ENCODE measurements around the gene ZNF8. TPM values are rescaled to one million over a fixed set of nuclear protein-coding genes. Genes with fewer than 3 reads are reported as not detected.
A peak's percentile ranks its signal among the peaks of the same experiment; 100 is the strongest.

Gene ZNF8
- total RNA-seq = 5.4 TPM
- long read RNA-seq, full-length matches to known transcripts = 1 of 1 reads
- long read RNA-seq, partial matches to known transcripts = 0 of 1 reads
- long read RNA-seq, other reads (novel, unspliced or antisense) = 0 of 1 reads

GRCh38 chr19:58278541-58279041 lies at the start of gene ZNF8:
Gene ZNF8, plus strand, starts transcription at chr19:58278955. Its CDS starts 127 bp downstream, at chr19:58279082.
- H3K9me3 ChIP-seq = peaks cover 42% of the 10 kb centered on the region
- H3K4me3 ChIP-seq = peak within 1 kb of the TSS; percentile 94
- peaks cover 5% of the 10 kb centered on the region for H3K36me3 ChIP-seq
- DNase-seq = peak; percentile 98
- H3K4me1 ChIP-seq = peaks cover 12% of the 10 kb centered on the region
- no peak for TF ChIP-seq CTCF (IDR thresholded peaks at IDR 0.05)
- intact Hi-C loops (cut with DNase I) = no loop called here
- H3K27me3 ChIP-seq (ENCODE audit: low read depth) = no peaks in the 10 kb centered on the region
- H3K27ac ChIP-seq = peak within 1 kb of the TSS; percentile 91
- peak; percentile 98 to 99 for ATAC-seq

- Histone ChIP-seq H3K9me3 (peaks cover 52% of the 10 kb centered on the region), H3K27me3 (ENCODE audit: low read depth) (no peaks in the 10 kb centered on the region), H3K27ac (peak overlapping the region; percentile 79), H3K36me3 (peaks cover 39% of the 10 kb centered on the region), H3K4me3 (peak overlapping the region; percentile 93), H3K4me1 (peaks cover 14% of the 10 kb centered on the region)
- intact Hi-C loops (cut with DNase I) = no loop called here
- ATAC-seq (peak; percentile 9), DNase-seq (no peak)
- no peak for TF ChIP-seq CTCF (IDR thresholded peaks at IDR 0.05)
Measured at GRCh38 chr19:58229255-58229639, 49.5 kb upstream of the ZNF8 start.

GRCh38 chr19:58237324-58237723 lies 41.4 kb upstream of the ZNF8 start:
- no peak for TF ChIP-seq CTCF (IDR thresholded peaks at IDR 0.05)
- DNase-seq (no peak), ATAC-seq (no peak)
- H3K27me3 ChIP-seq (ENCODE audit: low read depth) = no peaks in the 10 kb centered on the region
- intact Hi-C loops (cut with DNase I) = no loop called here
- H3K27ac ChIP-seq = no peak overlapping the region
- no peak overlapping the region for H3K4me3 ChIP-seq
- no peaks in the 10 kb centered on the region for H3K4me1 ChIP-seq
- peaks cover 95% of the 10 kb centered on the region for H3K9me3 ChIP-seq
- H3K36me3 ChIP-seq = peaks cover 39% of the 10 kb centered on the region

GRCh38 chr19:58243351-58243750 lies 35.4 kb upstream of the ZNF8 start:
- peaks cover 100% of the 10 kb centered on the region for H3K9me3 ChIP-seq
- no peaks in the 10 kb centered on the region for H3K4me1 ChIP-seq
- no peaks in the 10 kb centered on the region for H3K27me3 ChIP-seq (ENCODE audit: low read depth)
- no peak for TF ChIP-seq CTCF (IDR thresholded peaks at IDR 0.05)
- H3K27ac ChIP-seq = no peak overlapping the region
- no peak for DNase-seq
- no peak overlapping the region for H3K4me3 ChIP-seq
- no peak for ATAC-seq
- intact Hi-C loops (cut with DNase I) = no loop called here
- peaks cover 58% of the 10 kb centered on the region for H3K36me3 ChIP-seq

GRCh38 chr19:58248886-58249285 lies 29.9 kb upstream of the ZNF8 start:
- no peak for ATAC-seq
- Histone ChIP-seq H3K27me3 (ENCODE audit: low read depth) (no peaks in the 10 kb centered on the region), H3K4me3 (no peak overlapping the region), H3K36me3 (peaks cover 68% of the 10 kb centered on the region), H3K9me3 (peaks cover 100% of the 10 kb centered on the region), H3K27ac (no peak overlapping the region), H3K4me1 (no peaks in the 10 kb centered on the region)
- no peak for DNase-seq
- intact Hi-C loops (cut with DNase I) = no loop called here
- no peak for TF ChIP-seq CTCF (IDR thresholded peaks at IDR 0.05)

All from lower lobe of right lung (tissue), 2 donors.